ENCODE measurements around the gene PRPF18.

The PRPF18 gene

GRCh38 chr10:13637894-13638293 lies 51.1 kb downstream of the PRPF18 start:
- FAIRE-seq = no peak
- no peak for DNase-seq (ENCODE audit: low spot score)

GRCh38 chr10:13642293-13642692 lies 55.5 kb downstream of the PRPF18 start:
- FAIRE-seq (no peak), DNase-seq (ENCODE audit: low spot score) (no peak)

GRCh38 chr10:13643016-13643415 lies 56.3 kb downstream of the PRPF18 start:
- DNase-seq (ENCODE audit: low spot score) (no peak), FAIRE-seq (no peak)

DNA sequence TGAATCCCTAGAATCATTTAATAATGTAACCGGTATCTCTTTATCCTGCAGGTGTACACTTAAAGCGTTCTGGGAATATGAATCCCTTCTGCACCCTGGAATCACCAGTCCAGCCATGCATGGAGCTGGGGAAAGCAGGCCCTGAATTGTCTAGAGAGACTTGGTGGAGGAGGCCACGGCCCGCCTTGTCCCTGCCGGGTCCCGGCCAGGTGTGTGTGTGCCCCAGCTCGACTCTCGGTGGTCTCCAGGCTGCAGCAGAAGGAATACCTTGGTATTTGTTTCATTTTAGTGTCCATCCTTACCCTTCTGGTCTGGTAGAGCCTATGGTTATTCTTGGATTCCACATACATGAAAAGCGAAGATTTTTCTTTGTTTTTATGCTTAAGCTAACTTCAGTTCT lies 58.1 kb downstream of the PRPF18 start:
- FAIRE-seq (no peak), DNase-seq (ENCODE audit: low spot score) (no peak)

DNA sequence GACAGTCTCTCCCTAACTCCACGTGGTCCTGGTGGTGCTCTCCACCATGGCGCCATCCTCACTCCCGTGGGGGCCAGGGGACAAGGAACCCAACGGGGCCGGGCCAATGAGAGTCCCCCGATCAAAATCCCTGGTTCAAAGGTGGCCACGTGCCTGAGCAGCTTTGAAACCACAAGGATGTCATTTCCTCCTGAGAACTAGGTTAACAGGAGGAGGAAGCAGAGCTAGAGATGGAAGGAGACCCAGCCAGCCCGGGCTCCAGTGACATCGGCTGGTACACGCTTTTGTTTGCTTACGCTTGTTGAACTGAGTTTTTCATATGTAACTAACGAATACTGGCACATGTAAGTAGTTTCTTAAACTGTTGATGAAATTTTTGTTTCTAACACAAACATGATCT lies 61.7 kb downstream of the PRPF18 start:
- DNase-seq (ENCODE audit: low spot score) (no peak), FAIRE-seq (no peak)

GRCh38 chr10:13649844-13650520 lies 63.2 kb downstream of the PRPF18 start:
- peak; percentile 68 for DNase-seq (ENCODE audit: low spot score)
- FAIRE-seq = peak; percentile 89

DNA sequence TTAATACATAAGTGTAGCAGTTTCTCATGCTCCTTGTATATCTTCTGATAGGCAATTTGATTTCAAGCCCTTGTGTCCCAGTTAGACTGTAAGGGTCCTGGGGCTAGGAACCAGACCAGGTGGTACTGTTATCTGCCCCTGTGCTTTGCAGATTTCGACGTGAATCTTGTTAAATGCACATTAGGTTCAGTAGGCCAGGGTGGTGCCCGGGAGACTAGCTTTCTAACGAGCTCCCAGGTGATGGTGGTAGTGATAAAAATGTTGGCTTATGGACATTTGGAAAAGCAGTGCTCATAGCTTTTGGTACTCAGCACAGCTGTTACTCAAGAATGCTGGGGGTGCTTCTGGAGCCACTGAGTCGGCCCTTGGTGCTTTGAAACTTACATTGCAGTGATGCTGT lies 64.2 kb downstream of the PRPF18 start:
- DNase-seq (ENCODE audit: low spot score) = no peak
- no peak for FAIRE-seq

DNA sequence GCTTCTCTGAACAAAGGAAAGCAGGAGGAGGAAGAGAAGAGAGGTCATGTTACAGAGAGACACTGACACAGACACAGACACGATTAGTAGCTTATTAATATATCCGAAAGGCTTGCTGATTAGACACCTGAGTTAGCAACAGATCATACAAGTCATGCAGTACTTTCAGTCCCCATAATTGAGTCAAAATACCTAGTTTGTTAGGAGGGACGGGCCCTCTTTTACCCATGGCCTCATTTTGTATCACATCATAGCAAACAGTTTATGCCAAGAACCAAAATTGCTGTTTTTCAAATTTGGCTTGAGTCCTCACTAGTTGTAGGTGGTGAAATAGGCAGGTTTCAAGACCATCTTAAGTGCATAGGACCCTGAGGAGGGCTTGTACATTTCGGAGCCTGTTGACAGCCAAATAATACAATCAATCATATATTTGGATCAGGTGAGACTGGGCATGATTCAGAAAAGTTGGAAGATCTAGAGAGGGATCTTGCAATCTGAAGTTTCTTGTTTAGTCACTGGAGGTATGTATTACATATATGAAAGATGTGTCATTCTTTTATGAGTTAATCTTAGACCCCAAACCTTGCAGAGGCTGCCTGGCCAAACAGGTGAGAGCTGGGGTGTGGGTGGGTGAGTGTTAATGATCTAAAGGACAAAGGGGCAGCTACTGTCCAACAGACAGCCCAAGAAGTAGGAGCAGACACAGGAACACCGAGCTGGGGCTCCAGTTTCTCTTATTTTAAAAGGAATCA lies 65.4 kb downstream of the PRPF18 start:
- DNase-seq (ENCODE audit: low spot score) (no peak), FAIRE-seq (no peak)

DNA sequence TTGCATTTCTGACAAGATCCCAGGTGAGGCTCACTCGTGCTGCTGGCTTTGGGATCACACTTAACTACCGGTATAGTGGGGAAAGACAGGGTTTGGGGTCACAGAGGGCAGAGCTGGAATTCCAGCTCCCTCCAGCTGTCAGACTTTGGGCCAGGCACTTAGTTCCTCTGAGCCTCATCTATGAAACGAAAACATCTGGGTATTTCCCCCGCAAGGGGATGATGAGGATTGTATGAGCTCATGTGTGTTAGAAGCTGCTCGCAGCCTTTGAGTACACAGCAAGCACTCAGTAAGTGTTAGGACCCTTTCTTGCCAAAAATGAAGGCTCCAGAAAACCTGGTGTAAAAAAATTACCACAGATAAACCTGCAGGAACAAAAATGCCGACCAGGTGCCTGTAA lies 66.1 kb downstream of the PRPF18 start:
- FAIRE-seq = no peak

DNA sequence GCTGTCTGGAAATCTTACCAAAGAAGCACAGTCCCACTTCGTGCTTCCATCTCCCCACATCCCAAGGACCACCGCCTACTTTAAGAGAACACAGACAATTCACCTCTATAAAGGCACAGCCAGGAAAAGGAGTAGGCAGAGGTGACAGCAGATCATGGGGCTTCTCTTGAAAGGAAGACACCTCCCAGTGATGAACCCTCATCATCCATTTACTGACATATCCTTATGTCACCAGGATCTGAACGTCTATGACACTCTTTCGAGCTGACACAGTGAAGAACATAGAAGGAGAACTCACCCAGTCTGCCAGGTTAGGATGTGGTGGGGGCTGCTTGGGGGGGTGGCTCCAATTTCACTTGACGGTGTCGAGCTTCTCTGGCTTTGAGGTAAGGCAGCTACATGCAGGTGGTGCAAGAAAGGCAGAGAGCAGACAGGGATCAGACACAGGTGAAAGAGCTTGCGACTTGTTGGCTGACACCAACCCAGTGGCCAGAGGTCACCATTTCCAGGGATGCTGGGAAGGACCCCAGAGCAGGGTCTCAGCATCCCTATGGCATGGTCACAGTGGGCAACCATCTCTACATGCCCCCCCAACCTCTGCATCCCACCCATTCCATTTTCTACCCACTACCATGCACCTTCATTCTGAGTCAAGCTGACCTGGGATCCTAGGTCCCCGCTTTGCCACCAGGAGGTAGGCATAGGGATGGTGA lies 67.5 kb downstream of the PRPF18 start:
- DNase-seq (ENCODE audit: low spot score) (no peak), FAIRE-seq (no peak)

More for the DNA sequence above, 66.1 kb downstream of the PRPF18 start:
- no peak for DNase-seq (ENCODE audit: low spot score)

GRCh38 chr10:13654846-13655245 lies 68.1 kb downstream of the PRPF18 start:
- DNase-seq (ENCODE audit: low spot score) (no peak), FAIRE-seq (no peak)

- DNase-seq (ENCODE audit: low spot score) (no peak), FAIRE-seq (no peak)
These were observed 69.8 kb downstream of the PRPF18 start for GRCh38 chr10:13656337-13657100.

DNA sequence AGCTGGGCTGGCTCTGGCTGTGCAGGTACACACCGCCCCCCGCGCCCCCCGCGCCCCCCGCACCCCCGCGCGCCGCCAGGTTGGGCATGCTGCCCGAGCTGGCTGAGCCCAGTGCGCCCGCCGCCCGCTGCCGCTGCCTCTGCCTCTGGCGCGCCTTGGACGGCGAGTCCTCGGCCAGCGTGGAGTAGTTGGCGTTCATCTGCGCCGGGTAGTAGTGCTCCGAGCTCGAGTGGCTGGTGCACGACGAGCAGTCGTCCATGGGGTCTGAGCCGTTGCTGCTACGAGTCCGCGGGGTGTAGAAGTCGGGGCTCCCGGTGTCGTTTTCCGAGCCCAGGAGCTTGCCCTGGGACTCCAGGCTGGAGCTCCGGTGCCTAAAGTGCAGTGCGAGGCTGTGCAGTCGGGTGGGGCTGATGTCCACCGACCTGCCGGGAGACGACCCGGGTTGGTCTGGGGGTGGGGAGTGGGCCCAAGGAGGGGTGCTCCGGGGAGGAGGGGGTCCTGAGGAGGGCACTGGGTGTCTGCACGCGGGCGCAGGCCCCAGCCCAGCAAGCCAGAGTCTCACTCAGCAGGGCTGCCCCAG lies 70.4 kb downstream of the PRPF18 start:
- no peak for DNase-seq (ENCODE audit: low spot score)
- no peak for FAIRE-seq

DNA sequence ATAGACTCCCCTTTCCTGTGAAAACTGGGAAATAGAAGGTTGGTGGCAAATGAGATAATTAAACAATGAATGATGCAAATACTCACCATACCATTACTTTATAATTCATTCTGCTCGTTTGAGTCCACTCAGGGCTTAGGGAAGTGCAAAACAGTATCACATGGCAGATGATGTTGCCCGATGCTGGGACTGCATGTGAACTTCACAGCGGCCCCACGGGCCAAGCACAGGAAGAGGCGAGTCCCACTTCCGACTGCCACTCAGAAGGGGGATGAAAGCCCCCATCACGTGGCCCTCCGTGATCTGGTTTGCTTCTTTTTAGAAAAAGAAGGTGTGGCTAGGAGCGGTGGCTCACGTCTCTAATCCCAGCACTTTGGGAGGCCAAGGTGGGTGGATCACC lies 71.5 kb downstream of the PRPF18 start:
- DNase-seq (ENCODE audit: low spot score) (no peak), FAIRE-seq (no peak)

GRCh38 chr10:13658871-13659685 lies 72.3 kb downstream of the PRPF18 start:
- DNase-seq (ENCODE audit: low spot score) (no peak), FAIRE-seq (no peak)

GRCh38 chr10:13659887-13660550 lies 73.3 kb downstream of the PRPF18 start:
- DNase-seq (ENCODE audit: low spot score) (peak; percentile 25), FAIRE-seq (no peak)

DNA sequence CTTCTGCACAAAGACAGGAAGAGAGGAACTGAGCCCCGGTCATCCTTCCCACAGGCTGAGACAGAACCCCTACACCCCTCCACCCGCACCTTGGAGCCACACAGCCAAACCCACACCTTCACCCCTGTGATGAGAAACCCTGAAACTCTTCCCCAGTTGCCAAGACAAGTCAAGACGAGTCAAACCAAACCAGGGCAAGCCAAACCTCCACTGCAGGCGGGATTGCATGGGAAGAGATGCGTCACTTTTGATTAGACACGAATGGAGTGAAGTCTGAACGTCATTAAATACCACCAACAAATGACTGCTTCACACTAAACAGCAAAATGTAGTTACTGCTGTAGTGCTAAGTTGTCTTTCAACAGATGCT lies 73.8 kb downstream of the PRPF18 start:
- FAIRE-seq = no peak
- DNase-seq (ENCODE audit: low spot score) = no peak

- DNase-seq (ENCODE audit: low spot score) = no peak
- no peak for FAIRE-seq
These were observed 74.5 kb downstream of the PRPF18 start for GRCh38 chr10:13661256-13661655.

DNA sequence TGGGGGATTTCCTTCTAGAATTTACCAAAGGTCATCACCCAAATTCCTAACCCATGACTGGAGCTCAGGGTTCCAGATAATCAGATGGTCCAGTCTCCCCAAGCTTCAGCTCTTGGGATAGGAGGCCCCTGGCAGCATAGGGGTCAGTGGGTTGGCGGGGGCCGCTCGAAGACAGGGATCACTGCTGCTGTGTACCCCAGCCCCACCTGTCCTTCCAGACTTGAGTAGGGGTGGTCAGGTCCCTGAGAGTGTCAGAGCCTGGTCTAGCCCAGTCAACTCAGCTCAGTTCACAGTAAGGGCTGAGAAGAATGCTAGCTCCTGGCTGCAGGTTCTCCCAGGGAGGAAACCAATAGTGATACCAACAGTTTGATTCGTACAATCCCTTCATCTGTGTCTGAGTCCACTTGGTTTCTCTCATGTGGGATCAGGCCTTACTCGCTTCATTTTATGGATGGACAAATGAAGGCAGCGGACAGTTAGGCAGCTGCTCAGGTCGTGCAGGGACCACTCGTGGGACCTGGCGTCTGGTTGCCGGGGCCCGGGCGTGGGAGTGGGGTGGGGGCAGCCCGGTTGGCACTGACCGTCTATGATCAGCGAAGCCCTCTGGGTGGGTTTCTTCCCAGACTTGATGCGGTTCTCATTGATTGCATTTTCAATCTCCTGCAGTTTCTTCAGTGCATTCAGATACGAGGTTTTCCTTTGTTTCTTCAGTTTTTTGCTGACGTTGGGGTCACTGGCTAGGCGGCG lies 78.9 kb downstream of the PRPF18 start:
- FAIRE-seq = no peak

More for the DNA sequence above, 78.9 kb downstream of the PRPF18 start:
- DNase-seq (ENCODE audit: low spot score) = no peak

All from RCC 7860 (cell line).